Activated CD4-positive, alpha-beta T cell treated with anti-CD3 and anti-CD28 coated beads, Interleukin-2, Interleukin-6, amounts not matched to agents 100 ng/mL and 50 ng/mL, durations not matched to agents 16 hours and 8 hours (primary cell): Measurements from ENCODE around the gene KANSL2.
"Not testable (repeated sequence)": the region's sequence is repeated elsewhere in the genome, so short reads cannot be mapped to it uniquely, and the experiment has no call there.

Source experiments
- DNase-seq: peaks from one replicate; pipeline ENCODE4 v3.0.0-alpha.2; 2020

The KANSL2 gene

DNA sequence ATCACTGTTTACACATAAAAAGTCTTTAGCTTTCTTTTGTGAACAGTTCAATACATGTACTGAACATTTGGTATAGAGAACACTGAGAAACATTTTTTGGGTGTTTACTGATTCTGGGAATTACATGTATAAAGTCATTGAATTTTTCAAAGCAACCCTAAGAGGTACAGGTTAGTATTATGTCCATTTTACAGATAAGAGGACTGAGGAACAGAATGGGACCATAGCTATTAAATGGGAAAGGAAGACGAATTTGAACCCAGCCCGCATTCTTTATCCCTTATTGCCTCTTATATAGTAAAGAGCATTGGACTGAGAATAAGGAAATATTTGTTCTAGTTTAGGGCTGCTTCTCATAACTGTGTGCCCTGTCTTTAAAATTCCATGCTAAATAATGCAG lies 889 bp upstream of the KANSL2 start:
- no peak for DNase-seq

DNA sequence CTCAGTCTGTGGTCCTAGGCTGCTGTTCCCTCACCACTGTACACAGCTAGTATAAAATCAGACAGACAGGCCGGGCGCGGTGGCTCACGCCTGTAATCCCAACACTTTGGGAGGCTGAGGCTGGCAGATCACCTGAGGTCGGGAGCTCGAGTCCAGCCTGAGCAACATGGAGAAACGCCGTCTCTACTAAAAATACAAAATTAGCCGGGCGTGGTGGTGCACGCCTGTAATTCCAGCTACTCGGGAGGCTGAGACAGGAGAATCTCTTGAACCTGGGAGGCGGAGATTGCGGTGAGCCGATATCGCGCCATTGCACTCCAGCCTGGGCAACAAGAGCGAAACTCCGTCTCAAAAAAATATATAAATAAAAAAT lies 481 bp upstream of the KANSL2 start:
- not testable (repeated sequence) for DNase-seq

DNA sequence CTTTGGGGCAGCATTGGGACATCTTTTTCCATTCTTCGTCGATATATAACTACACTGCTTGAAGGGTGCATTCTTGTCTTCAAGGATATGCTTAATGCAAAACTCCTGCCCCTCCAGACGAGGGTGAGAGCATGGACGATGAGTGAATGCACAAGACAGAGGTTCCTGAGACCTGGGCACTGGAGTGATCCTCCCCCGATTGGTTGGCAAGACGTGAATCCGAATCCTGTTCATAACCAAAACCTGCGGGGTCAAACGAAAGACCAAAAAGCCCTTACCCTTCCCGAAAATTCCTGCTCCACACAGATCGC lies 684 bp downstream of the KANSL2 start:
- DNase-seq: peak; percentile 40

DNA sequence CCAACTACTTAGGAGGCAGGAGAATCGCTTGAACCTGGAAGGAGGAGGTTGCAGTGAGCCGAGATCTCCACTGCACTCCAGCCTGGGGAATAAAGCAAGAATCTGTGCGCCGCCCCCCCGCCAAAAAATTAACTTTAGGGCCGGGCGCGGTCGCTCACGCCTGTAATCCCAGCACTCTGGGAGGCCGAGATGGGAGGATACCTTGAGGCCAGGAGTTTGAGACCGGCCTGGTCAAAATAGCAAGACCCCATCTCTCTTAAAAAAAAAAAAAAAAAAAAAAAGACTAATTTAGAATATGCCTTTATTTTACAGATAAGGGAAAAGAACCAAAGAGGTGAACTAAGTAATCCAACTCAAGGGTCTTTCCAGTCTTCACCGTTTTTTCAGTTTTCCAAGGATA lies 1.2 kb downstream of the KANSL2 start:
- no peak for DNase-seq

DNA sequence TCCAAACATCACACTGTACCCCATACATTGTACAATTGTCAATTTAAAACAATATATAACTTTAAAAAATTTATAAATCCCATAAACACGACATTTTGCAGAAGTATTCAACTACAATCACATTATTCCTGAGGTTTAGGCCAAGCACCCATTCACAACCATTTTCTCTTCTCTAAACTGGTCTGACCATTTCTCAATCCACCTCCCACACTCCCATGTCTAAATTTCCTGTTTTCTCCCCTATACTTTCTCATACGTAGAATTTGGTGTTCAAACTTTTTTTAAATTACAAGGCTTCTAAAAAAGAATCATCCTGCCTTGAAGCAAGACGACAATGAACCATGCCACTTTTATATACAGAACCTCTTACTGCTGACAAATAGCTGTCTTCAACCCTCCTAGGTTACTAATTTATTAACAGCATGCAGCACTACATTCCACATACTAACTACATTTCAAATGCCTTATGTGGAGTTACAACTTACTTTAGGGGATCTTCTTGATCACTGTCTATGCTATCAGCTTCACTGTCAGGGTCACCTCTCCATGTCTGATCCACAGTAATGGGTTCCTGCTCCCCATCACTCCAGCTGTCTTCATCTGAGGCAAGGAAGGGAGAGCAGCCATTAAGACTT lies 3.4 kb downstream of the KANSL2 start:
- no peak for DNase-seq

DNA sequence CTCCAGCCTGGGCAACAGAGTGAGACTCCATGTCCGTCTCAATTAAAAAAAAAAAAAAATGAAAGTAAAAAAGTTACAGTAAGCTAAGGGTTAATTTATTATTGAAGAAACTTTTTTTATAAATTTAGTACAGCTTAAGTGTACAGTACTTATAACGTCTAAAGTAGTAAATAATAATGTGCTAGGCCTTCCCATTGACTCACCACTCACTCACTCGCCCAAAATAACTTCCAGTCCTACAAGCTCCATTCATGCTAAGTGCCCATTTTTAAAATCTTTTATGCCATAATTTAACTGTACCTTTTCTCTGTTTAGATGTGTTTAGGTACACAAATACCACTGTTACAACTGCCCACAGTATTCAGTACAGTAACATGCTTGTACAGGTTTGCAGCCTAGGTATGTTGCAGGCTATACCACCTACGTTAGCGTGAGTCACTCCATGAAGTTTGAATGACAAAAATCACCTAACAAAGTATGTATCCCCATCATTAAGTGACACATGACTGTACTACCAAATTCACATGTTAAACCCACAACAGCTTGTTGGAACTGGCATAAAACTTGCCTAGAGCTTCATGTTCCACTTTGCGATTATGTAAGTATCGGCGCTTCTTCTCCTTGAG lies 10.7 kb downstream of the KANSL2 start:
- DNase-seq: no peak

DNA sequence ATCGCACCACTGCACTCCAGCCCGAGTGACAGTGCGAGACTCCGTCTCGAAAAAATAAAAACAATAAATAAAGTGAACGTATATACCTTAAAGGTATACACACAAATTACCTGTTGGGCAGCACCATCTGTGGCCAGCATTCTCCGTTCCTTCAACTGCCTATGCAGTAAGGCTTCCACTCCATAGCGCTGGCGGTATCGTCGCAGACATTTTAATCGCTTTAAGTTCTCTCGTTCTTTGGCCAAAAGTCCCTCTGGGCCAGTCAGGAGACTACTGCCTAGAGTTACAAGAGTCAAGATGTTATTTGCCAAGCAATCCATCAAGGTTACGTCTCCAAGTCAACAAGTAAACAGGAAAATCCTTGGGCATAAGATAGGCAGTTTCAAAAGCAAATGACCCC lies 13.0 kb downstream of the KANSL2 start:
- DNase-seq: no peak

DNA sequence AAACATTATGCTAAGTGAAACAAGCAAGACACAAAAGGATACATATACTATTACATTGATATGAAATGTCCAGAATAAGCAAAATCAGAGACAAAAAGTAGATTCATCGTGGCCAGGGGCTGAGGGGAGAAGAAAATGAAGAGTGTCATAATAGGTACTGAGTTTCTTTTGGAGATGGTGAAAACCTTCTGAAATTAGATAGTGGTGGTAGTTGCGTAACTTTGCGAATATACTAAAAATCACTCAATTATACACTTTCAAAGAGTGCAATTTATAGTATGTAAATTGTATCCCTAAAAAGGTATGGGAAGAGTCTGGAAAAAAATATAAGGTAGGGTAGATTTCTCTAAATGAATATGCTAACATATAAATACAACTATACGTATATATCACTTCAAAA lies 22.2 kb downstream of the KANSL2 start:
- DNase-seq: no peak

DNA sequence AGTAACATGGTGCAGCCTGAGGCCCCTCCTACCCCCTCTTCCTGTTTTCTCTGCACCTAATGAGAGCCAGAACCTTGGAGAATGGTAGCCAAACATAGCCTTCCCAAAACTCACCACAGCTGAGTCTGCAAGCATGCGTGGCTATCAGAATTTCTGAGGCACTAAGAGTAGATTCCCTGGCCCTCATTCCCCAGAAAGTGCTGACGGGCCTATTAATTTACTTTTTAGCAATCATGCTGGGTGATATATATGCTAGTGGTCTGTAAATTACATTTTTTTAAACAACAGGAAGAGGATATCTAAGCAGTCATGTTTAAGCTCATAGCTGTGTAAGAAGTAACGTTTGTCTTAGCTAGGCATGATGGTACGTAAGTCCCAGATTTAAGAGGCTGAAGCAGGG lies 30.4 kb downstream of the KANSL2 start:
- DNase-seq: no peak

DNA sequence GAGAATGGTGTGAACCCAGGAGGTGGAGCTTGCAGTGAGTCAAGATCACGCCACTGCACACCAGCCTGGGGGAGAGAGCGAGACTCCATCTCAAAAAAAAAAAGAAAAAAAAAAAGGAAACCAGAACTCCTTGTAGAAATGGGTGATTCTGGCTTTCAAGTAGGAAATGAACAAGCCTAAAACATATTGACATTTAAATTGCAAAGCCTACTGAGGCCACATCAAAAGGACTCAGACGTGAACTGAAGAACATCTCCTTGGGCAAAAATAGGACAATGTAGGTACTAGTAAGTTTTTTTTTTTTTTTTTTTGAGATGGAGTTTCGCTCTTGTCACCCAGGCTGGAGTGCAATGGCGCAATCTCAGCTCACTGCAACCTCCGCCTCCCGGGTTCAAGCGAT lies 36.7 kb downstream of the KANSL2 start:
- not testable (repeated sequence) for DNase-seq

DNA sequence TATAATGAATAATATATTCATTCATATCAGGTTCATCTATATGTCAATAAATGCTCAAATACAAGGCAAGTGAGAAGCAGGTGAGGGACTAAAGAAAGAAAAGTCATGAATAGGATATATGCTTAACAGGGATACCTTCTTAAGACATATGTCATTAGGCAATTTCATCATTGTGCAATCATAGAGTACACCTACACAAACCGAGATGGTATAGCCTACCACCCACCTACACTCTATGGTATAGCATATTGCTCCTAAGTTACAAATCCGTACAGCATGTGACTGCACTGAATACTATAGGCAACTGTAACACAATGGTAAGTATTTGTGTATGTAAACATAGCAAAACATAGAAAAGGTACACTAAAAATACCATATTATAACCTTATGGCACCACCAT lies 39.0 kb downstream of the KANSL2 start:
- DNase-seq: no peak

DNA sequence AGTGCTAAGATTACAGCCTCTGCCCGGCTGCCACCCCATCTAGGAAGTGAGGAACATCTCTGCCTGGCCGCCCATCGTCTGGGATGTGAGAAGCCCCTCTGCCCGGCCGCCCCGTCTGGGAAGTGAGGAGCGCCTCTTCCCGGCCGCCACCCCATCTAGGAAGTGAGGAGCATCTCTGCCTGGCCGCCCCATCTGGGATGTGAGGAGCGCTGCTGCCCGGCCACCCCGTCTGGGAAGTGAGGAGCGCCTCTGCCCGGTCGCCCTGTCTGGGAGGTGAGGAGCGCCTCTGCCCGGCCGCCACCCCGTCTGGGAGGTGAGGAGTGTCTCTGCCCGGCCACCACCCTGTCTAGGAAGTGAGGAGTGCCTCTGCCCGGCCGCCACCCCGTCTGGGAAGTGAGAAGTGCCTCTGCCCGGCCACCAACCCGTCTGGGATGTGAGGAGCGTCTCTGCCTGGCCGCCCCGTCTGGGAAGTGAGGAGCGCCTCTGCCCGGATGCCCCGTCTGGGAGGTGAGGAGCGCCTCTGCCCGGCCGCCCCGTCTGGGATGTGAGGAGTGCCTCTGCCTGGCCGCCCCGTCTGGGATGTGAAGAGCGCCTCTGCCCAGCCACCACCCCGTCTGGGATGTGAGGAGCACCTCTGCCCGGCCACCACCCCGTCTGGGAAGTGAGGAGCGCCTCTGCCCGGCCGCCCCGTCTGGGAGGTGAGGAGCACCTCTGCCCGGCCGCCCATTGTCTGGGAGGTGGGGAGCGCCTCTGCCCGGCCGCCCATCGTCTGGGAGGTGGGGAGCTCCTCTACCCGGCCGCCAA lies 40.1 kb downstream of the KANSL2 start:
- not testable (repeated sequence) for DNase-seq

DNA sequence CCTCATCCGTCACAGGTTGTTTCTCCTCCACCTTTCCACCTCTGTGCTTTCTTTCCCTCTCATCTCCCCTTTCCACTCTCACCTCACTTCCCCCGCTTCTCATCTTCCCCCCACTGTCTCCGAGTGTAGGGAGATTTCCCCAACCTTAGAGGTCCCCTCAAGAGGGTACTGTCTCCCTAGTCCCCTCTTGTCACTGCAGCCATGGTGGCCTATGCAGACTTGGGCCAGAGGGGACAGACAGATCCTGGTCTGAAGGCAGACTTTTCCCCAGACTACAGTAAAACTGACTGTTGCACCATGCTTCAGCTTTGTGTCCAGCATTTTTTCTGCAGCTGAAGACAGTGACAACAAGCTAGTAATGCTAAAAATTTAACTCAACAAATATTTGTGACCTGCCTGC lies 41.2 kb downstream of the KANSL2 start:
- DNase-seq: no peak

DNA sequence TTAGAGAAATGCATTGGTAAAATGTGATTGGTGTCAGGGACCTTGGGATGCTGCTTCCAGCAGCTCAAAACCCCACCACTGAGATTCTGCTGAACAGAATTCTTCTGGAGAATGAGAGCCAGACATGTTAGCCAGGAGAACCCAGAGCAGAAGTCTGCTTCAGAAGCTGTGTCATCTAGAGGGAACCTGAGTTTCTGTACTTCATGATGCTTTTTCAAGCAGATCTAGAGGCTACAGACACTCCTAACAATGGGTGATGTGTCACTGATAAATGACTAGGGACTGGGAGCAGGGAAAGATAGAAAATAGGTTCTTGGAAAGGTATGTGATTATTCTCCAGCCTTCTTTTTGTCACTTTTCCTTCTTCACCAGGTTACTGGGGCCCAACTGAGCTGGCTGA lies 41.6 kb downstream of the KANSL2 start:
- DNase-seq: no peak

DNA sequence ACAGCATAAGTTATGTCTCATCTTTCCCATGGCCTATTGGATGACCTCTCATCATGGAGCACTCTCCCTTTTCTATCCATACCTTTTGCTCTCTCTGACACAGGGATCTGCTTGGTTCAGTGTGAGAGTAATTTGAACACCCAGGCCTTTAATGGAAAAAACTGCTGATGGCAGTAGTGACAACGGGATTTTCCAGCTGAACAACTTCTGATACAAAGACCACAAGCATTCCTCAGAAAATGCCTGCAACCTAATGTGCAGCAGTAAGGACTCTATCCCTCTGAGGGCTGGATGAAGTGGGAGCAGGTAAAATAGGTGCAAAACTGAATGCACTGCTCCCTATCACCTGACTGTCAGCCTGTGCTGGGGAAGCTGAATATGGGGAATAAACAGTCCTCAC lies 51.0 kb downstream of the KANSL2 start:
- no peak for DNase-seq

DNA sequence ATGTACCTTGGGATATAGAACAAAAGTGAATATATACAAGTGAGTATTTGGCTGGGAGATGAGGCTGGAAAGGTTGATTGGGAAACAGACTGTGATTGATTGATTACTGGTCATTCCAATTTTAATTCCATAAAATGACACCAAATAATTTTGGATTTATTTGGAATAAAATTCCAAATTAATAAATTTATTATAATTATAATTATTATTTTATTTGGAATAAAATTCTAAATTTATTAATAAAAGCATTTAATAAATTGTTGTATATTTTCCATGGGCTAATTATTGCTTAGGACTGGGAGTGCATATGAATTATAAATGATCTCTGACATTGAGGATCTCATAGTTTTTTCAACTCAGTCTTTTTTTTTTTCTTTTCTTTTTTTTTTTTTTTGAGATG lies 51.7 kb downstream of the KANSL2 start:
- DNase-seq: no peak

DNA sequence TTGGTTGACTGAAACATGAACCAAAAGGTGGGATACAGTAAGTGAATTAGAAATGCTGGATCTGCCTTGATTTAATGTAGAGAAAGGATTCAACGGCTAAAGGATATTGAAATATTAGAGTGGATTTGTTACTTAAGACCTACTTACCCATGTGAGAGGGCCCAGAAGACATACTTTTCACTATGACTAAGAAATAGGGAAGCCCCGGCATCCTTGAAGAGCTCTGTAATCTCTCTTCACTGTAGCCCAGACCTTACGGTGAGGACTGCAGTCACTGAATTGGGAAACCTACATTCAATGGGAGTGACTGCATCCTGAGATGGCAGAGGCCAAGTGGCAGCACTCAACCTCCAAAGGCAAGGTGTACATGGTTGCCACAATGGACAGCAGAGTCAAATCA lies 52.5 kb downstream of the KANSL2 start:
- no peak for DNase-seq

DNA sequence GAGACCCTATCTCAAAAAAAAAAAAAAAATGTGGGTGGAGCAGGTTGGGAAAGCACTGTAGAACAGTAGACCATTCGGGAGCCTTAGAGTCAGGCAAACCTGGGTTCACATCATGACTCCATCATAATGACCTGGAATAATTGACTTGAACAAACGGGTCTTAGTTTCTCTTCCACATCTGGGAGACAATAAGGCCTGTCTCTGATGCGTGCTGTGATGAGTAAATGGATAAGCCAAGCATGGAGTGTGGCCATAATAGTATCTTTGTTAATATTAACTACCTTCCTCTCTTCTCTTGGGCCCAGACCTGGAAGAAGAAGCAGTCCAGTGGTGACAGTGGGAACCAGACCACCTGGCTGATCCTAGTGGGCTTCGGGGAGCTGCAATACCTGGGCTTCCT lies 54.5 kb downstream of the KANSL2 start:
- DNase-seq: no peak

DNA sequence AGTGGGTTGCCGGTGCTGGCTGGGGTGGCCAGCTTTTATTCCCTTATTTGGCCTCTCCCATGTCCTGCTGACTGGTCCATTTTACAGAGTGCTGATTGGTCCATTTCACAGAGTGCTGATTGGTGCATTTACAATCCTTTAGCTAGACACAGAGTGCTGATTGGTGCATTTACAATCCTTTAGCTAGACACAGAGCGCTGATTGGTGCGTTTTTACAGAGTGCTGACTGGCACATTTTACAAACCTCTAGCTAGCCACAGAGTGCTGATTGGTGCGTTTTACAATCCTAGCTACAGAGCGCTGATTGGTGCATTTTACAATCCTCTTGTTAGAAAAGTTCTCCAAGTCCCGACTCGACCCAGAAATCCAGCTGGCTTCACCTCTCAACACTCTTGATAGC lies 59.0 kb downstream of the KANSL2 start:
- DNase-seq: not testable (repeated sequence)

DNA sequence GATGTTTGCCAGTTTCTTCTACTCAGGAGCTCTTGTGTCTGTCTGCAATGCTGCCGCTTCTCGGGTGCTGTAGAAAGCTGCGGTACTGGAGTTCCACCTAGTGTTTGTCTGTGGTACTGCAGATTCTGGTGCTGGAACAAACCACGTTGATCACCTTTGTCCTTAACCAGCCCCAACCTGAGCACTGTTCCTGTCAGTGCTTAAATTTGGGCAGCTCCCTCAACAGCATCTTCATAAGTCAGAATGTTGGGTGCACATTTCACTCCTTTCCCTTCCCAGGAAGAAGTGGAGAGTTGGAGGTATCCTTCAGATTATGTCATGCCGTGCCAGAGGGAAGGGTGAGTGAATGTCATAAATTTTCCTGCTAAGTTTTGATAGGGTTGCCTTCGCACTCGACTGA lies 63.5 kb downstream of the KANSL2 start:
- DNase-seq: peak; percentile 83

DNA sequence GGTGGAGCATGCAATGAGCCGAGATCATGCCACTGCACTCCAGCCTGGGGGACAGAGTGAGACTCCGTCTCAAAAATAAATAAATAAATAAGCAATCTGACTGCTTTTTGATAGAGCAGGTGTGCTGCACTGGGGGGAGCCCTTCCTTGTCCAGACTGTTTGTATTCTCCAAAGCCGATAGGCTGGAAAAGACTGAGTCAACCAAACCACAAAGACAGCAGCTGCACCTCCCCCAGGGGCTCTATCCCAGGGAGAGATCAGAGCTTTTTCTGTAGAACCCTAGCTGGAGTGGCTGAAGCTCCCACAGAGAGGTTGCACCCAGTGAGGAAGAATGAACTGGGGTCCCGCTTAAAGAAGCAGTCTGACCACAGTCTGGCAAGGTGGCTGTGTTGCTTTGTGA lies 66.4 kb downstream of the KANSL2 start:
- no peak for DNase-seq

DNA sequence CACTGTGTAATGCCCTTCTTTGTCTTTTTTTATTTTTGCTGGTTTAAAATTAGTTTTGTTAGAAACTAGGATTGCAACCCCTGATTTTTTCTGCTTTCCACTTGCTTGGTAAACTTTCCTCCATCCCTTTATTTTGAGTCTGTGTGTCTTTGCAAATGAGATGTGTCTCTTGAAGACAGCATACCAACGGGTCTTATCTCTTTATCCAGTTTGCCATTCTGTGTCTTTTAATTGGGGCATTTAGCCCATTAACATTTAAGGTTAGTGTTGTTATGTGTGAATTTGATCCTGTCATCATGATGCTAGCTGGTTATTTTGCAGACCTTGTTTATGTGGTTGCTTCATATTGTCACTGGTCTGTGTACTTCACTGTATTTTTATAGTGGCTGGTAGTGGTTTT lies 68.7 kb downstream of the KANSL2 start:
- no peak for DNase-seq
